NCI-H128 (cell line): Measurements from ENCODE around the gene UBE2E1.
"Not testable (repeated sequence)": the region's sequence is repeated elsewhere in the genome, so short reads cannot be mapped to it uniquely, and the experiment has no call there.

Source experiments
- DNase-seq: peaks from one replicate; lab custom pipeline; 2025; ENCODE audit not compliant: unreplicated experiment; lab: John Stamatoyannopoulos, UW

The UBE2E1 gene

GRCh38 chr3:23915537-23916108, 109.9 kb downstream of the UBE2E1 start:
- no peak for DNase-seq

GRCh38 chr3:23916152-23916885, 110.6 kb downstream of the UBE2E1 start:
- no peak for DNase-seq

GRCh38 chr3:23916886-23917678, 111.3 kb downstream of the UBE2E1 start, which contains the start of the genes NKIRAS1 and RPL15:
TSS of gene NKIRAS1 (minus strand) at chr3:23916990. CDS start at chr3:23910904, 6,086 bp downstream.
TSS of gene RPL15 (plus strand) at chr3:23917132. CDS start at chr3:23917860, 728 bp downstream.
- peak; percentile 91 for DNase-seq

- not testable (repeated sequence) for DNase-seq
These were observed 112.0 kb downstream of the UBE2E1 start for GRCh38 chr3:23917679-23918303.

GRCh38 chr3:23918331-23918730, 112.6 kb downstream of the UBE2E1 start:
- not testable (repeated sequence) for DNase-seq

GRCh38 chr3:23919628-23920027, 113.9 kb downstream of the UBE2E1 start:
- DNase-seq = no peak

GRCh38 chr3:23920151-23920655, 114.4 kb downstream of the UBE2E1 start:
- no peak for DNase-seq

GRCh38 chr3:23921052-23921511, 115.3 kb downstream of the UBE2E1 start:
- DNase-seq = no peak

- no peak for DNase-seq
These were observed 118.0 kb downstream of the UBE2E1 start for GRCh38 chr3:23923786-23924185.

GRCh38 chr3:23926246-23926645, 120.5 kb downstream of the UBE2E1 start:
- no peak for DNase-seq

GRCh38 chr3:23926736-23927135, 121.0 kb downstream of the UBE2E1 start:
- DNase-seq = no peak

GRCh38 chr3:23928524-23928923, 122.8 kb downstream of the UBE2E1 start:
- no peak for DNase-seq

- DNase-seq = no peak
These were observed 125.8 kb downstream of the UBE2E1 start for GRCh38 chr3:23931597-23931996.

- no peak for DNase-seq
These were observed 126.8 kb downstream of the UBE2E1 start for GRCh38 chr3:23932571-23932970.

- no peak for DNase-seq
These were observed 128.5 kb downstream of the UBE2E1 start for GRCh38 chr3:23934253-23934652.

GRCh38 chr3:23937296-23937695, 131.5 kb downstream of the UBE2E1 start:
- DNase-seq = no peak

- DNase-seq = no peak
These were observed 132.9 kb downstream of the UBE2E1 start for GRCh38 chr3:23938688-23939087.

- DNase-seq = no peak
These were observed 135.0 kb downstream of the UBE2E1 start for GRCh38 chr3:23940775-23941174.
